DMS79 (cell line): ENCODE data around the gene GRK5.
"Not testable (repeated sequence)": the region's sequence is repeated elsewhere in the genome, so short reads cannot be mapped to it uniquely, and the experiment has no call there.

Experiments used
- DNase-seq: peaks from one replicate; lab custom pipeline; 2025; lab: John Stamatoyannopoulos, UW

The GRK5 gene

DNA sequence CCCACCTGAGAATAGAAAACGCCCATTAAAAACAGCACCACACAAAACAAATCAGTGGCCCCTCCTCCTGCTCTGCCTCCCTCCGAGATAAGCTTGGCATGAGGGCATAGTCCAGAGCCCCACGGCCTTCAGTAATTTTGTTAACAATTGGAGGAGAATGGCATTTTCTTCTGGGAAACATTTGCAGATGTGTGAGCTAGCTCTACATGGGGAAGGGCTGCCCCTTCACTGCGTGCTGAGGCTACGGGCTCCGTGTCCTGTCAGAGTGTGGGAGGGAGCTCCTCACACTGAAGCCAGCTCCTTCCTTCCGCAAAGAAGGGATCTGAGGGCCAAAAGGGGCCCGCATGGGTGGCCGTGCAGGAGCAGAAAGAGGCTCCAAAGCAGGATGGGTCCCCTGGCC lies 15.2 kb downstream of the GRK5 start:
- no peak for DNase-seq

DNA sequence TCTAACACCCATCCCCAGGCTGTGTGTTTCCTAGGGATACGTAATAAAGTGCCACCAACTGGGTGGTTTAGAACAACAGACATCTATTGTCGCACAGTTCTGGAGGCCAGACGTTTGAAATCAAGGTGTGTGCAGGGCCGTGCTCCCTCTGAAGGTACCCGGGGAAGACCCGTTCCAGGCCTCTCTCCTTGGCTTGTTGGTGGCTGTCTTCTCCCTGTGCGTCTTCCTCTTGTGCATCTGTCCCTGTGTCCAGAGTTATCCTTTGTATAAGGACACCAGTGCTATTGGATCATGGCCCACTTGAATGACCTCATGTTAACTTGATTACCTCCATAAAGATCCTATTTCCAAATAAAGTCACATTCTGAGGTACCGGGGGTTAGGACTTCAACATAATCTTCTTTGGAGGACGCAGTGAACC lies 15.6 kb downstream of the GRK5 start:
- no peak for DNase-seq

DNA sequence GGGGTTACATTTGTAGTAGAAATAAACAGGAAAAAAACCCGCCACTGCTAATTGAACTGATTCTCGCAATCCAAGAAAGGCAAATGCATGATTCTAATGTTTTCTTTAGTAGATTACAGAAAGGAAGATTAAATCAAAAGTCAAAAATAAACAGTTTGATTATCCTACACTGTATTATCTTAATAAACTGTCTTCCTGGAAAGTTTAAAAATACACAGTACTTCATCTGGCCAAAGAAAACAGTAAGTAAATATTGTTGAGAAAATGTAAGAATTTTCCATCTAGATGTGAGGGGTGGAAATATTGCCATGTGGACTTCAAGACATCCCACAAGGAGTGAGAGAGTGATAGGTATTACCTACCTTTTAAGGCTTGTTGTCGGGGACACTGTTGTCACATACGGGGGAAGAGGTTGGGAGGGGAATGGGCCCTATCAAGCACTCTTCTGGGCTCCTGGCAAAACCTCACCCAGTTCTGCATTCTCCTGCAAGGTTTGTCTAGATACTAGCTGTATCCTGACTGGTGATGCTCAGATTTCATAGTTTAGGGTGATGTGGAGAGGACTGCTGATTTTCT lies 17.8 kb downstream of the GRK5 start:
- no peak for DNase-seq

DNA sequence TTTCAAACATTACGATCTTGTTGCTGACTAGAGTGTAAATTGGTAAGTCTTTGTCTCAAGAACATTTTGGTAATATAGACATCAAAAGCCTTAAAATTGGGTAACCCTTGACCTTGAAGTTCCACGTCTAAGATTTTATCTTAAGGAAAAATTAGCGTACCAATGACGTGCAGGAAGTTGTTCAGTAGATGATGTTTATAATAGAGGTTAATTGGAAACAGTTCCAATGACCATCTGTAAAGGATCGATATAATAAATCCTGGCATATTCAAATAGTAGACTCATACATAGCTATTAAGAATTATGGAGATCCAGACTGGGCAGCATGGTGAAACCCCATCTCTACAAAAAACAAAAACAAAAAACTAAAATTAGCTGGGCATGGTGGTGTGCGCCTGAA lies 20.5 kb downstream of the GRK5 start:
- DNase-seq, result no peak

DNA sequence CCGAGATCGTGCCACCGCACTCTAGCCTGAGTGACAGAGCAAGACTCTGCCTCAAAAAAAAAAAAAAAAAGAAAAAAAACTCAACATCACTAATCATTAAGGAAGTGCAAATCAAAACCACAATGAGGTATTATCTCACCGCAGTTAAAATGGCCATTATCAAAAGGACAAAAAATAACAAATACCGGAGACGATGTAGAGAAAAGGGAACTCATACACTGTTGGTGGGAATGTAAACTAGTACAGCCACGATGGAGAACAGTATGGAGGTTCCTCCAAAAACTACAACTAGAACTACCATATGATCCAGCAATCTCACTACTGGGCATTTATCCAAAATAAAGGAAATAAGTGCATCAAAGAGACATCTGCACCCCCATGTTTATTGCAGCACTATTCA lies 24.3 kb downstream of the GRK5 start:
- no peak for DNase-seq

DNA sequence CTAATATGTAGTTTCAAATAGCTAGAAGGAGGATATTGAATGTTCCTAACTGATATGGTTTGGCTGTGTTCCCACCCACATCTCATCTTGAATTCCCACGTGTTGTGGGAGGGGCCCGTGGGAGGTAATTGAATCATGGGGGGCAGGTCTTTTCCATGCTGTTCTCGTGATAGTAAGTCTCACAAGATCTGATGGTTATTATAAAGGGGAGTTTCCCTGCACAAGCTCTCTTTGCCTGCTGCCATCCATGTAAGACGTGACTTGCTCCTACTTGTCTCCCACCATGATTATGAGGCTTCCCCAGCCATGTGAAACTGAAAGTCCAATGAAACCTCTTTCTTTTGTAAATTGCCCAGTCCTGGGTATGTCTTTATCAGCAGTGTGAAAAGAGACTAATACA lies 25.1 kb downstream of the GRK5 start:
- not testable (repeated sequence) for DNase-seq

DNA sequence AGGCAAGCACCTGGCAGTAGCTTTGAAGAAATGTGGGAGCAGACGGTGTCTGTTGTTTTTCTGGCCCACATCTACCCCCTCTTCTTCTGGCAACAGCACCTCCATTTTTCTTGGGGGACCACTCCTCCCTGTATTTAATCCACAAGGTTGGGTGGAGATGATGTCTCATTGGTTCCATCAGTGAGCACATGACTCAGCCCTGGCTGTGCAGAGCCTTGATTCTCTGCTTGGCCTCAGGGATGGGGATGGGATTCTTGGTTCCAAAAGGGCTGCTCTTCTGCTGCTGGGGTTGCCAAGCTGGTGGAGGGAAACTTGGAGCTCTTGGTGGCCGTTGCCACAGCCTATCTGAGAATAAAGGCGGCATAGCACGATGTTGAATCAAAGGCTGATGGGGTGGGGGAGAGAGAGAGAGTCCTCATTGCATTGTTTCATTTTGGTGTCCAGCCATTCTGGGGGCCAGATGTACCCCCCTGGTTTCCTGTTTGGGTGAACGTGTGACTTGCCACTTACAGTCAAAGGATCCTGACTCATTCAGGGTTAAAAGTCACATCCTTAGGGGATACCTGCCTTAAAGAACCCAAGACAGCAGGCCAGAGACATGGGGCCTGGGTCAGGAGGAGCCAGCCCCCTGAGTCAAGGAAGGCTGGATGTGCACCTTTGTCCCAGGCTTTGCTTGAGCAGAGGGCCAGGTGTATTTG lies 25.9 kb downstream of the GRK5 start:
- DNase-seq, result no peak

DNA sequence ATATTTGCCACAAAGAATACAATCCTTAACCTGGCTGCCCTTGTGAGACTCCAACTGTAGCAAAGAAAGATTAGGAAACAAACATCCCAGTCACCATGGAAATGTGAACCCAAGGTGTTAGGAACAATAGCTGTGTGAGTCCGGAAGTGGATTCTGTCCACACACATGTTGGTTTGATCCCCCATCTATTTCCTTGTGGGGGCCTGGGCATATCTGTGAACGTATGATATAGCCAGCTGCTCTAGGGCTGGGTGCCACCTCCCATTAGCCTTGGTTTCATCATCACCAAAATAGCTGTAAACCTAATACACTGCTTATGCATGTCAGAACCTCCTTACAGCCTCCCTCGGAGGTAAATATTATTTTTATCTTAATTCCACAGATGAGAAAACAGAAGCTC lies 26.4 kb downstream of the GRK5 start:
- no peak for DNase-seq

DNA sequence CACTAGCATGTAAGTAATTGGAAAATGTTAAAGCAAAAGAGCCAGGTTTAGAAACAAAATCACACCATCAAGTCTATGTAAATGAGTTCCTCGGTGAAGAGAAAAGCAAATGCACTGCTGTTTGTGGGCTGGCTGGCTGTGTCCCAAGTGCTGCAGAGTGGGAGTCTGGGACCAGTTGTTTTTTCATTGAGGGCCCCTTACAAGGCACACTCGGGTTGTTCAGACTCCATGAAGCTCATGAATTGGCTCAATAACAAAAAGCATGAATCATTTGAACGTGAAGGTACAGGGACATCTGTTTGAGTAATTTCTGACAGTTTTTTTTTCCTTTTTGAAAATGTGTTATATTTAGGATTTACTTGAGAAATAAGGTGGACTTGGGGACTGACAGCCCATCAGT lies 28.0 kb downstream of the GRK5 start:
- no peak for DNase-seq

DNA sequence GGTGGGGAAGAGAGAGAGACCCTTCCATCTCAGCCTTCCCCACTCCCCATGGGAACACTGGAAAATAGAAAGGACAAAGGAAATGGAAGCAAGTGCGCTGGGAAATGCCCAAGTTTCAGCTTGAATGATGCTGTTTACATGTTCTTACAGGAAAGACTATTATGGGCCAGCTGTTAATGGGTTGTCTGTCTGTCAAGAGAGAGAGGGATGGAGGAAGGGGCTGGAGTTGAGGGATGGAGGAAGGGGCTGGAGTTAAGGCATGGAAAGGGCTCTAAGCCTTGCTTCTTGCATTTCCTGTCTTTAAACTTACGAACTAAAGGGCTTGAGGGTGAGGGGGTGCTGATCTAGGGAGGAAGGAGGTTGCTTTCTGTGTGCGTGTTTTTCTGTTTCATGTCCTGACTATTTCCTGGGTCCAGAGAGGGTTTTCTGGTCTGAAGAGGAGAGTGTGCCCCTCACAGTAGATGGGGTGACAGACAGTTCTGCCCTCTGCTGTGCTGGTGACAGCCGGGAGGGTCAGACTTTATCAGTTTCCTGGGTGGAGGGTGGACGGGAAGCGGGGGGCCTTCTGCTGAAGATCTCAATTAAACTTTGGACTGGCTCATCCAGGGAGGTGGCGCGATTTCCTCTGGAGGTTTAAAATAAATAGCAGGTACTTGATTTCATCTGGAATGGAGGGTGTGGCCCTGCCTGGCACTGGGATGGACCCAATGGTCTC lies 30.5 kb downstream of the GRK5 start:
- no peak for DNase-seq

DNA sequence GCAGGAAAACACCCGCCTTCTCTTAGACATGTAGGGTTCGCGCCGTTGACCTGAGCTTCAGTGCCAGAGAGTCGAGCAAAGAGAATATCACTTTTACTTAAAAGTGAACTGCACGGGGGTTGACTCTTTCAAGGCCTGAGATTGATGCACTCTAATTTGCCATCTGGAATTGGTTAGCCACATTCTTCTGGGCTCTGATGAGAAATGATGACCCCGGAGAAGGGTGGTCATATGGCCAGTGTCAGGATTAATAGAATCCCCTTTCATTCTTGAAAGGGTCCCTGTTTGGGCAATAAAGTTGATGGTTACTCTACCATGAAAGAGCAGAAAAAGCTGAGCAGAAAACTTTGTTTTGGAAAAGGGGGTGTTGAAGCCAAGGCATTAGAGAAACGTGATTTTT lies 31.2 kb downstream of the GRK5 start:
- DNase-seq, result no peak

DNA sequence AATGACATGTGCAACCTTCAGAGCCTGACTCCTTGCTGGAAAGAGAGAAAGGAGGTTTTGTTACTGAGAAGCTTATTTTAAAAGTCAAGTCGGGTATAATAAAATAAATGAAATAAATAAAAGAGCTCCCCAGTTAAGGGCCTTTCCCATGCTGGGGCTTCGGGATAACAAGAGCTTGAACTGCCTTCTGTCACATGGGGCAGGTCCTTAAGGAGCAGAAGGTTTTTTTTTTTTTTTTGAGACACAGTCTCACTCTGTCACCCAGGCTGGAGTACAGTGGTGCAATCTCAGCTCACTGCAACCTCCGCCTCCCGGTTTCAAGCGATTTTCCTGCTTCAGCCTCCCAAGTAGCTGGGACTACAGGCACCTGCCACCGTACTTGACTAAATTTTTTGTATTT lies 31.6 kb downstream of the GRK5 start:
- not testable (repeated sequence) for DNase-seq

DNA sequence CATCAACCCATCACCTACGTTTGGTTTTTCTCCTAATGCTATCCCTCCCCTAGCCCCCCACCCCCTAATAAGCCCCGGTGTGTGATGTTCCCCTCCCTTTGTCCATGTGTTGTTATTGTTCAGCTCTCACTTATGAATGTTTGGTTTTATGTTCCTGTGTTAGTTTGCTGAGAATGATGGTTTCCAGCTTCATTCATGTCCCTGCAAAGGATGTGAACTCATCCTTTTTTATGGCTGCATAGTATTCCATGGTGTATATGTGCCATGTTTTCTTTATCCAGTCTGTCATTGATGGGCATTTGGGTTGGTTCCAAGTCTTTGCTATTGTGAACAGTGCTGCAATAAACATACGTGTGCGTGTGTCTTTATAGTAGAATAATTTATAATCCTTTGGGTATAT lies 32.3 kb downstream of the GRK5 start:
- DNase-seq, result not testable (repeated sequence)

DNA sequence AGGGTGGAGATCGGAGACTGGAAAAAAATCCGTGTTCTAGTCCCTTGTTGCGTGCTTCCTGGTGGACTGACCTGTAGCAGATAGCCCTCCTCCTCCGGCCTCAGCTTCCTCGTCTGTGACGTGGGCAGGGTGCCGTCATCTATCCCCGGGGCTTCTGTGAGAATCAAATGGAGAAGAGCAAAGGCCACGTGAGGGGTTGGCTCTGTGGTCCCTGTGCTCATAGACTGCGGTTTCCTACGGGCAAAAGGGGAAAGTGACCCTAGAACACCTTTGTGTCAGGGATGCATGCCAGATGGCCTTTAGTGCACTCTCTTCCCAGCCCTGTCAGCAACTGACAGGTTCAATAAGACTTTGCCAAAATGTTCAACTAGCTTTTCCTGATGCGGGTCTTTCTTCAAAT lies 33.7 kb downstream of the GRK5 start:
- DNase-seq, result no peak

DNA sequence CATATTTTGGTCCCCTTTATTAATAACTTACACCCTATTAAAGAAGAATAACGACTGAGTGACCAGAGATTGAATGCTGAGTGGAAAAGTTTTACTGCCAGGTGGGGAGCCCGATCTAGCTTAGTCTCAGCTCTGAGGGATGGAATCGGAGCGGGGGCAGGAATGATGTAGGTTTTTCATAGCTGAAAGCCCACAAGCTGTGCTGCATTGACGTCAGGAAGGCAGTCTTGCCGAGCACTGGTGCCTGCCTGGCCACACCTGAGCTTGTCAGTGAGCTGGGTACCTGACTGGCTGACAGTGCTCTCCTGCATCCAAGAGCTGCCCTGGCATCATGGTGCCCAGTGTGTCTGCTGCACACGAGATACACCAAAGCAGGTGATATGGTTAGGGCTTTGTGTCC lies 34.8 kb downstream of the GRK5 start:
- DNase-seq, result no peak

DNA sequence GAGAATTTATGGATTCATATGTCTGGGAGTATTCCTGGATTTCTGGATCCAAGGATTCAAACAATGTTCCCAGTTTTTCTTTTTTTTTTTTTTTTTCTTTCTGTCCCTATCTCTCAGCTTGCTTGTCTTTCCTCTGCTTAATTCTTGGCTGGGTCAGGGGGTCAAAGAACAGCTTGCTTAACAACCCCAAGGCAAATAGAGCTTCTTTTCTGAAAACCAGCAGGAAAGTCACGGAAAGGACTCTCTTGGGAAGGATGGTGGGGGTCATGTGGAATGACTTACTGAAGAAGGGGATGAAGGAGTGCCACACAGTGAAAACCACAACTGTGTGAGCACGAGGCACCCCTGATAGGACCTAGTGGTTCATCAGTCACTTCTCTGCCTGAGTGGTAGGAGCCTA lies 36.1 kb downstream of the GRK5 start:
- no peak for DNase-seq

DNA sequence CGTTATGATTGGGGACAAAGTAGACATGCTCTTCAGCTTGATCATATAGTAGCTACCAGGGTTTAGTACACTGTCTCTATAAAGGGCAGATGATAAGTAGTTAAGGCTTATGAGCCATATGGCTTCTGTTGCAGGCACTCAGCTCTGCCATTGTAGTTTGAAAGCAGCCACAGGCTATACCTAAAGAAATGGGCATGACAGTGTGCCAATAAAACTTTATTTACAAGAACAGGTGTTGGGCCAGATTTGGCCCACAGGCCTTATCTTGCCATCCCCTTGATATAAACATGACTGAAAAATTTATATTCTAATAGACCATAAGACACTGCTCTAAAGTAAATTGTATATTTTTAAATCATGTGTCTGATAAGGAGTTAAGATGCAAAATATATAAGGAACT lies 36.6 kb downstream of the GRK5 start:
- DNase-seq, result no peak

DNA sequence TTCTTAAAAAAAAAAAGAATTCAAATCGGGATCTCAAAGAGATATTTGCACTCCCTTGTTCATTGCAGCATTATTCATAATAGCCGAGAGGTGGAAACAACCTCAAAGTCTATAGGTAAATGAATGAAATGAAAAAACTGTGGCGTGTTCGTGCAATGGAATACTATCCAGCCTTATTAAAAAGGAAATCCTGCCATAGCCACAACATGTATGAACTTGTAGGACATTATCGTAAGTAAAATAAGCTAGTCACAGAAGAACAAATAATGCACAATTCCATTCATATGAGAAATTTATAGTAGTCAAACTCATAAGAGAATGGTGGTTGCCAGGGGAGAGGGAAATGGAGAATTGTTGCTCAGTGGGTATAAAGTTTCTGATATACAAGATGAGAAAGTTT lies 37.9 kb downstream of the GRK5 start:
- no peak for DNase-seq

DNA sequence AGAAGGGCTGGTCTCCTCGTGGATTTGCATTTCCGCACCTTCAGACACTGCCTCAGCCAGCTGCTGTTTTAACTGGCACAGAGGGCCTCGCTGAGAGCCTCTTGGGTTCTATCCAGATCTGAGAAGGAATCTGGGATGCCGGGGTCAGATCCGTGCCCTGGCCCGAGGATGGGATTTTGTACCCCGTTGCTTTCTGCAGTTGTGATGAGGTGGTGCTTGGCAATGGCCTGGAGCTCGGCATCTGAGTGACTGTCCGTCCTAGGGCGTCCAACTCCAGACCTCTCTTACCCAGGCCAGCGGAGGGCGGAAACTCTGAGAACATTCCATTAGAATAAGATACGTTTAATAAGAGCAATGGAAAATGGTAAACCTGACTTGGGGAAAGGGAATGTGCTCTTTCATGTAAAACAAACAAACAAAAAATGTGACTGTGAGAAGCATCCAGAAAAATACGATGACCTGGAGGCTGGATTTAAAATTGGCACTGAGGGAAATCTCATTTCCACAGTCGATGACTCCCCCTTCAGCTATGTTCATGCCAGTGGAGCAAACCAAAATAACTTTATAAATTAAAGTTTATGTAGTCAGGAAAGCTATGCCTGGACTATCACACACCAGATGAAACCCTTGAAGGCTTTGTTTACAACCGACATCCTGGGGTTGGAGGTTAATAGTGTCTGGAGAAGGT lies 39.6 kb downstream of the GRK5 start:
- no peak for DNase-seq

DNA sequence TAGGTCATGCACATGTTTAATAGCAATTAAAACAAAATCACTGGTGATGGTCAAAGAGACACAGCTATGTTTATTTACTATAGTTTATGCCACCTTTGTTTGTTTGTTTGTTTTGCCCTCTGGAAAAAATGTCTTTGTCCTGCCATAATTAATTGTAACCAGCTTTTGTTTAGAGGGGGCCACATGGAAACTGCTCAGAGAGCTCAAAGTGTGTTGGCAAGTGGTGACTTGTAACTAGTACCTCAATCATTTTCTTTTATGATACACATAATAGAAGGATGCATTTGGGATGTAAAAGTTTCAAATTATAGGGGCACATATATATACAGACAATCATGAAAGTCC lies 40.2 kb downstream of the GRK5 start:
- DNase-seq, result no peak

DNA sequence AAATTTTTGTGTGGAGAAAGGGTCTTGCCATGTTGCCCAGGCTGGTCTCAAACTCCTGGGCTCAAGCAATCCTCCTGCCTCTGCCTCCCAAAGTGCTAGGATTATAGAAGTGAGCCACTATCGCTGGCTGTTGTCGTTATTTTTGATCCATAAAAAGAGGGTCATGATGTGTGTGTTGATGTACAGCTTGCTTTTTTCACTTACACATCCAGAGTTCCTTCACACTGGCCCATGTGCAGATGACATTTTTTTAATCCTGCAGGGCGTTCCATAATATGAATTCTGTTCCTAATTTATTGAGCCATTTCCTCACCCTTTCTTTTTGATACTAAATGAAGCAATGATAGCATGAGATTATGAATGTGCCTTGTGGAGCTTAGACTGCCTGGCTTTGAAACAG lies 40.8 kb downstream of the GRK5 start:
- no peak for DNase-seq

DNA sequence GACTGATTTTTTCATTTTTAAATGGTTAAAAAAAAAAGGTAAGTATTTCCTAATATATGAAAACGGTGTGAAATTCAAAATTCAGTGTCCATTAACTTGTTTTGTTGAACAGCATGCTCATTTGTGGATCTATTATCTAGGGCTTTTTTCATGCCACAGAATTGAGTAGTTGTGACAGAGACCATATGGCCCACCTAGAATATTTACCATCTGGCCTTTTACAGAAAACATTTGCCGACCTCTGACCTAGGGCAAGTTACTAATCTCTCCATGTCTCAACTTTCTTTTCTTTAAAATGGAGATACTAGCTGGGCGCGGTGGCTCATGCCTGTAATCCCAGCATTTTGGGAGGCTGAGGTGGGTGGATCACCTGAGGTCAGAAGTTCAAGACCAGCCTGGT lies 41.3 kb downstream of the GRK5 start:
- DNase-seq, result no peak

DNA sequence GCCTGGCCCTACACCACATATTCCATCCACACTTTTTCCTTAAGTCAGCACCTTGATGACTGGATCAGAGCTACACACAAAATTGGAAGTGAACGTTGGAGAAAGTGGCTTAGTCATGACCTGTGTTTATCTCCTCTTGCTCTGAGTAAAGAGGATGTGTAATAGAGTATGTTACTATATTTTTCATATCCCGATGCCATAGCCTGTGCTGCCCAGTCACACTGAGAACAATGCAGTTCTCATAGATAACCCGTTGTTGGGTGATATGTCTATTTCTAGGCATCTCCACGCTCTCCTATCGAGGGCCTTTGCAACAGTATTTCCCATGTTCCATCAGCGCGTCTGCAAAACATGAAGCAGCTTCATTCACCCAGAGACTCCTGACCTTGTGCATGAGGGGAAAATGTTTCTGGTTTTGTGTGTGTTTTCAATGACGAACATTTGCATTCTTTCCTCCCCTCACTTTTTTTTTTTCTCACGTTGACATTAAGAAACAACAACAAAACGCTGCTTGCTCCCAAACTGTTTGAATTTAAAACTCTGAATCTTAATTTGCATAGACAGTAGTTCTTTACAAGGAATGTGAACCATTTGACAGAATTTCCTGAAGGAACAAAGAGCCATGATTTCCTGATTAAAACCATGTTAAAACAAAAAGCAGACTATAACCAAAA lies 43.4 kb downstream of the GRK5 start:
- no peak for DNase-seq
